GM12874 (cell line): ENCODE data around the gene ANTKMT.

Source experiments
- TF ChIP-seq, protein P1 (sequence below): IDR thresholded peaks from 2 replicates; pipeline ENCODE4 v1.5.1; 2011; ENCODE audit warnings: low read depth, mild to moderate bottlenecking, control low read depth, low read length, moderate library complexity; ENCODE audit not compliant: insufficient read depth

ANTKMT gene

DNA sequence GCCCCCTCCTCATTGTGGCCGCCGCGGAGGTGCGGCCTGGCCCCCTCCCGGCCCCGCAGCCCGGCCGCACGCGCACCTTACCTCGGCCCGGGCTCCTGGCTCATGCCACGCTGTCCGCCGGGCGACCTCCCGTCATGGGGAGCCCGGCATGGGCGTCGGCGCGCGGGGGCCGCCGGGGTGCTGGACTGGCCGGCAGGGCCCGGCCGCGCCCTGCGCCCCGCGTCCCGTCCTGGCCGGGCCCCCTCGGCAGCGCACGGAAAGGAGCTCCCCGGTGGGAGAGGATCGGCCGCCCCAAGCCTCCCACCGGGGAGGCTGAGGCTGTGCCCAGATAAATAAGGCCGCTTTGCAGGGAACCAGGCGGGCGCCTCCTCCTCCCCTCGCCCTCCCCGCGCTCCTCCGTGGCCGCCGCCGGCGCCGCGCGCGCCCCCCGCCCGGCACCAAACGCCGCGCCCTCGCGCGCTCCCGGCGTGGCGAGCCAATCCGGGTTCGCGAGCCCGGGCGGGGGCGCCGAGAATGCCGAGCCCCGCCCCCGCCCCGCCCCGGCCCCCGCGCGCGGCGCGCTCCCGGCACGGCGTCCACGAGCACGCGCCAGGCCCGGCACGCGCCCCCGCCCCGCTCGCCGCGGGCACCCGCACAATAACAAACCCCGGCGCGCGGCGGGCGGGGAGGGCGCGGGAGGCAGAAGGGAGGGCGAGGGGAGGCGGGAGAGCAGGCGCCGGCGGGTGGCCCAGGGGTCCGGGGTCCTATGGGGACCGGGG lies 15.3 kb upstream of the ANTKMT start, which contains the start of gene FBXL16:
TSS of gene FBXL16 (minus strand) at position 371 of the 758 bp plus-strand sequence. CDS start 8,396 bp downstream, outside the sequence.
- TF ChIP-seq, protein P1, sequence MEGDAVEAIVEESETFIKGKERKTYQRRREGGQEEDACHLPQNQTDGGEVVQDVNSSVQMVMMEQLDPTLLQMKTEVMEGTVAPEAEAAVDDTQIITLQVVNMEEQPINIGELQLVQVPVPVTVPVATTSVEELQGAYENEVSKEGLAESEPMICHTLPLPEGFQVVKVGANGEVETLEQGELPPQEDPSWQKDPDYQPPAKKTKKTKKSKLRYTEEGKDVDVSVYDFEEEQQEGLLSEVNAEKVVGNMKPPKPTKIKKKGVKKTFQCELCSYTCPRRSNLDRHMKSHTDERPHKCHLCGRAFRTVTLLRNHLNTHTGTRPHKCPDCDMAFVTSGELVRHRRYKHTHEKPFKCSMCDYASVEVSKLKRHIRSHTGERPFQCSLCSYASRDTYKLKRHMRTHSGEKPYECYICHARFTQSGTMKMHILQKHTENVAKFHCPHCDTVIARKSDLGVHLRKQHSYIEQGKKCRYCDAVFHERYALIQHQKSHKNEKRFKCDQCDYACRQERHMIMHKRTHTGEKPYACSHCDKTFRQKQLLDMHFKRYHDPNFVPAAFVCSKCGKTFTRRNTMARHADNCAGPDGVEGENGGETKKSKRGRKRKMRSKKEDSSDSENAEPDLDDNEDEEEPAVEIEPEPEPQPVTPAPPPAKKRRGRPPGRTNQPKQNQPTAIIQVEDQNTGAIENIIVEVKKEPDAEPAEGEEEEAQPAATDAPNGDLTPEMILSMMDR: no peak

DNA sequence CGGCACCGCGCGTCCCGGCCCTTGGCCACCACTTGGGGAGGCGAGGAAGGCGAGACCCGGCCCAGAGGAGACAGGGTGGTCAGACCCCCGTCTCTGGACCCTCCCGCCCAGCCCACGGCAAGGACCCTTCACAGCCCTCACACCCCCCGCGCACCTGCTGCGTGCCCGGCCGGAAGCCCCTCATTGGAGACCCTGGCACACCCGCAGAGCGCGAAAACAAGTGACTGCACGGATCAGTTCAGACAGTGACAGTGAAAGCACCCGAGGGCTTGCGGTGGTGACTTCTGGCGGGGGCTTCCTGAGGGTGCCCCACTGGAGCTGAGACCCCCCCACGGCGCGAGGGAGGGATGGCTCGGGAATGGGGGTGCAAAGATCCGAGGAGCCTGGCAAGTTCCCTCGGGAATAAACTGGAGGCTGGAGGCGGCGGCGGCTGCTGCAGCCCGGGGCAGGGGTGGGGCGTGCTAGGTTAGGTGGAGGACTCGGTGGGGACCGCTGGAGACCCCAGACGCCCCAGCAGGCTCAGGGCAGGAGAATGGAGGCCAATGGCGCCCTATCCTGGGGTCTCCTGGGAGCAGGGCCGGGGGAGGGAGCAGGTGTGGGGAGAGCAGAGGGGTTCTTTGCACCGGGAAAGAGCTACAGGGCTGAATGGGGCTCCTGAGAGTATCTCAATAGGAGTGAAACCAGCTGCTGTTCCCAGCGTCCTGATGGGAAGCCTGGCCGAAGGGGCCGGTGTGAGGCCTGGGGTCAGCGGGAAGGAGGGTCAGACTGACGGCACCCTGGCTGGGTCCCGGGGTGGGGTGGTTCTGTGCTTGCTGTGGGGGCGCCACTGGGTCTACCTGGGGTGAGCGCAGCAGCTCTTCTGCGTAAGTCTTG lies 14.5 kb upstream of the ANTKMT start:
- TF ChIP-seq, protein P1: no peak

DNA sequence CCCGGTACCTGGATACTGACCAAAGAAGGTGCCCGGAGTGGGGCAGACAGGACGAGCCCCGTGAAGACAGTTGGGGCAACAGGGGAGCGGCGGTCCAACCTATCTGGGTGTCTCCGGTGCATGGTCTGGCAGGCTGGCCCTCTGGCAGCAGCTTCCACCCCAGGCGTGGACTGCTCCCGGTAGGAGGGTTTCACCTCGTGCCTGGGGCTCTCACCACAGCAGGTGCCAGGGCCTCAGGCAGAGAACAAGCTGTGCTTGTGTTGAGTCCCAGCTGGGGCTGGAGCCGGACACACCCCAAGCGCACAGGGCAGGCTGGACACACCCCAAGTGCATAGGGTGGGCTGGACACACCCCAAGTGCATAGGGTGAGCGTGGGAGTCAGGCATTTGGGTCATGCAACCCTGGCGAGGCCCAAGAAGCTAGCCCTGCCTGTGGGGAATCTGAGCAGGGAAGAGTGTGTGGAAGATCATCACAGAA lies 13.8 kb upstream of the ANTKMT start:
- TF ChIP-seq, protein P1: no peak

DNA sequence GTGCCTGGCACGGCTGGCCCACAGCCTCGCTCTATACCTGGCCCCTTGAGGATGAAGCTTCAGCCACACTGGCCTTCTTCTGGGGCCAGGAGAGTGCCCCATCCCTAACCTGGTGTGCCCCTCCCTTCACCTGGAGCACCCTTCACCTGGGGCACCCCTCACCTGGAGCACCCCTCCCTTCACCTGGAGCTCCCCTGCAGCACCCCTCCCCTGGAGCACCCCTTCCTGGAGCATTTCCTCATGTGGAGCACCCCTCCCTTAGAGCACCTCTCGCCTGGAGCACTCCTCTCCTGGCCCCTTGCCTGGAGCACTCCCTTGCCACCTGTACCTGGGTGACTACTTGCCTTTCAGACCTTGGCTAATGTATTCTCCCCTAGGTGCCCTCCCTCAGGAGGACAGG lies 12.9 kb upstream of the ANTKMT start:
- TF ChIP-seq, protein P1: no peak

DNA sequence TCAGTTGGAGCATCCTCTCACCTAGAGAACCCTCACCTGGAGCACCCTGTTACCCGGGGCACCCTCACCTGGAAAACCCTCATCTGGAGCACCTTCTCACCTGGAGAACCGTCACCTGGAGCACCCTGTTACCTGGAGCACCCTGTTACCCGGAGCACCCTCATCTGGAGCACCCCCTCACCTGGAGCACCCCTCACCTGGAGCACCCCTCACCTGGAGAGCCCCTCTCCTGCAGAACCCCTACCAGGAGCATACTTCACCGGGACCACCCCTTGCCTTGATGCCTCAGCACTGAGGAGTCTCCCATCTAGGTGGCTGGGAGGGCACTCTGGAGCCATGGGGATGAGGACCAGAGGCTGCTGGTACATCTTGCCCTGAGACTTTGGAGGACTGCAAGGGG lies 12.0 kb upstream of the ANTKMT start:
- TF ChIP-seq, protein P1: no peak

DNA sequence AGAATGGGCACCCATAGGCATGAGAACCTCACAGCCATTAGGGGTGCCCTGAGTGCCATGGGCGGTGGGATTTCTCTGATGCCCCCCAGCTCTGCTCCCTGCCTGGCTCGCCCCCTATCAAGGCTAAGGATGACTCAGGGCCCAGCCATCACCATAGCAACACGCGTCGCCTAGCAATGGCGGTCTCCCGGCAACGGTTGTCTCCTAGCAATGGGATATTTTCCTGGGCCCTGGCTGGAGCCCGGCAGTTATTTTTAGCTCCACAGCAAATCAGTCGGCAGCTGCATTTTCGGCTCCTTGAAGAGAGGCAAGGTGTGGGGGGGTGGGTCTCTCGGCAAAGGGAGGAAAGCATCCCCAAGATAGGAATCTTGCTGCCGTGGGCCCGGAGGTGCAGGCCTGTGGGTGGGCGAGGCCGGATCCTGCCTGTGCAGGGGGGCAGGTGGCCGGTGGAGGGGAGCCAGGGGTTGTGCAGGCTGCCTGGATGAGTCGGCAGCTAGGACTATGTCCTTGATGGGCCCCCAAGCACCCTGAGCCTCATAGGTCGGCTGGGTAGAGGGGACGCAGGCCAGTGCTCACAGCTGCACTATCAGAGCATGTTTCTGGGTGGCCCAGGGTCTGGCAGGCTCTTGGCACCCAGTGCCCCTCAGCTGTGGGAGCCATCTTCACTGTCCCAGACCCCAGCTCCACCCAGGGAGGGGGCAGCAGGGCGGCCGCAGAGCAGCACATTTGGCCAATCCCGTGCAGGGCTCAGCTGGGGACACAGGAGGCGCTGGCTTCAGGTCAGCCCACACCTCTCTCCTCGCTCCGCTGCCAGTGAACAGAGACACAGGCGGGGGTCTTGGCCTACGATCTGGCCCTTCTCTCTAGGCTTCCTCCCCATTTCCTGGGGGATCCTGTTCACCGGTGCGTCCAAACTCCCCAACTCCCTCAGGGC lies 11.1 kb upstream of the ANTKMT start:
- TF ChIP-seq, protein P1: no peak
